GM23248 (cell line): ENCODE results near the gene AOPEP.

Experiments
- EZH2 ChIP-seq: fragments of 200-600 bp; sonication (generic); IDR thresholded peaks from 2 replicates; pipeline ENCODE4 v1.6.1; 2018; ENCODE audit warnings: antibody characterized with exemption, mild to moderate bottlenecking; ENCODE audit not compliant: insufficient read depth, poor library complexity, severe bottlenecking
- EZH2phosphoT487 ChIP-seq: fragments of 200-600 bp; sonication (generic); IDR thresholded peaks from 2 replicates; pipeline ENCODE4 v1.6.1; 2018; ENCODE audit warnings: antibody characterized with exemption, moderate library complexity, mild to moderate bottlenecking, low read depth; ENCODE audit not compliant: insufficient read depth

GRCh38 chr9:94973451-94973941 is 247.0 kb downstream of the AOPEP start:
- TF ChIP-seq EZH2phosphoT487 (no peak), EZH2 (no peak)
